ENCODE data around the gene BPIFA3.

BPIFA3 gene

GRCh38 chr20:33263784-33264183 is 46.6 kb downstream of the BPIFA3 start:
- DNase-seq (ENCODE audit: extremely low spot score): no peak
- ChIA-PET POLR2A (no interaction called here), CTCF (interaction anchor here (0.5 kb wide), 1 partner anchor 168 kb away, joined by 3 read pairs; no protein-coding TSS in a partner anchor)
- TF ChIP-seq SP1 (IDR thresholded peaks at IDR 0.05) (no peak), FOXK2 (IDR thresholded peaks at IDR 0.05) (no peak), BHLHE40 (IDR thresholded peaks at IDR 0.05; ENCODE audit: borderline replicate concordance) (no peak)

- no peak for TF ChIP-seq SP1 (IDR thresholded peaks at IDR 0.05)
- TF ChIP-seq L3MBTL2 (conservative IDR thresholded peaks at IDR 0.05): no peak
- no peak for TF ChIP-seq TARDBP (IDR thresholded peaks at IDR 0.05)
- TF ChIP-seq ZNF384 (IDR thresholded peaks at IDR 0.05): no peak
- TF ChIP-seq FOXA1 (IDR thresholded peaks at IDR 0.05): no peak
- no peak for TF ChIP-seq HDGF (IDR thresholded peaks at IDR 0.05; ENCODE audit: borderline replicate concordance)
- TF ChIP-seq ELF4 (IDR thresholded peaks at IDR 0.05): no peak
- TF ChIP-seq CTBP1 (IDR thresholded peaks at IDR 0.05; ENCODE audit: borderline replicate concordance): no peak
- no peak for TF ChIP-seq NFRKB (IDR thresholded peaks at IDR 0.05)
- no peak for TF ChIP-seq ARNT (IDR thresholded peaks at IDR 0.05)
- no peak for TF ChIP-seq SUZ12 (IDR thresholded peaks at IDR 0.05)
- TF ChIP-seq PKNOX1 (IDR thresholded peaks at IDR 0.05): no peak
- TF ChIP-seq FOXK2 (IDR thresholded peaks at IDR 0.05): no peak
- no peak for TF ChIP-seq BHLHE40 (IDR thresholded peaks at IDR 0.05; ENCODE audit: borderline replicate concordance)
- no peak for TF ChIP-seq LEF1 (IDR thresholded peaks at IDR 0.05; ENCODE audit: borderline replicate concordance)
- ChIA-PET POLR2A (no interaction called here), CTCF (no interaction called here)
- DNase-seq (ENCODE audit: extremely low spot score): no peak
These were observed 50.5 kb downstream of the BPIFA3 start for GRCh38 chr20:33267701-33268100.

GRCh38 chr20:33272155-33272873 is 55.2 kb downstream of the BPIFA3 start:
- POLR2A ChIA-PET: no interaction called here
- DNase-seq (ENCODE audit: extremely low spot score): no peak
- TF ChIP-seq CTBP1 (IDR thresholded peaks at IDR 0.05; ENCODE audit: borderline replicate concordance) (no peak), NFRKB (IDR thresholded peaks at IDR 0.05) (no peak), L3MBTL2 (conservative IDR thresholded peaks at IDR 0.05) (no peak), ZNF384 (IDR thresholded peaks at IDR 0.05) (no peak), LEF1 (IDR thresholded peaks at IDR 0.05; ENCODE audit: borderline replicate concordance) (no peak), FOXK2 (IDR thresholded peaks at IDR 0.05) (no peak), PKNOX1 (IDR thresholded peaks at IDR 0.05) (no peak), FOXA1 (IDR thresholded peaks at IDR 0.05) (no peak), SP1 (IDR thresholded peaks at IDR 0.05) (no peak), ARNT (IDR thresholded peaks at IDR 0.05) (no peak)
- CTCF ChIA-PET: interaction anchor here (1.7 kb wide), 1 partner anchor 10 kb away, joined by 13 read pairs; no protein-coding TSS in a partner anchor

DNA sequence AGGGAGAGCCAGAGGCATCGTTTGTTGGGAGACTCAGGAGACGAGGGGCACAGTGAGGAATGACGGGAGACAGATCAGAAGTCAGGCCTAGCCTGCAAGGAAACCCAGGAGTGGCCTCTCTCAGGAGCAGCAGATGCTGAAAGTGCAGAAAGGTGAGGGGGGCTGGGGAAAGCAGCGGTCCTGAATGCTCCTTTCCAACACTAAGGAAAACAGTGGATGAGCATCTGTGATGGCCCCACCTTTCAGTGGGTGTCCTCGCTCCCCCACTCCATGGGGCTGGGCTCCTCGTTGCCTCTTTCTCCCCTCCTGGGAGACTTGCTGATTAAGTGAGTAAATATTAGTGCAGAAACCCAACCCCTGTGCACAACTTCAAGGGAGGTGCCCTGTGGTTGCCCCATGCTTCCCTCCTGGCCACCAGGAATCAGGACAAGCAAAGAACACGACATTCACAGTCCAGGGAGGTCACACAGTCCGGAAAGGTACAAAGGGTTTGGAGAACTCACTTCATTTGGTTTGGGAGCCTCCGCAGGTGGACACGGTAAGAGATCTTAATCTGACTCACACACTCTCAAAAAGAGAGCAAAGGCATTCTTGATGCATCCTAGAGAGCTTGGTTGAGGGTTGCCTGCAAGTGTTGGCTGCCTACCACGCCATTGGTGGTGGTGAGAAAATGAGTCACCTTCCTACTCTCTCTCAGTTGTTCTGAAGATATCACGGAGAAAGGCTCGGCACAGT is 56.1 kb downstream of the BPIFA3 start:
- ChIA-PET POLR2A (no interaction called here), CTCF (interaction anchor here (2.0 kb wide), 1 partner anchor 11 kb away, joined by 5 read pairs; no protein-coding TSS in a partner anchor)
- TF ChIP-seq NFRKB (IDR thresholded peaks at IDR 0.05): no peak
- TF ChIP-seq BHLHE40 (IDR thresholded peaks at IDR 0.05; ENCODE audit: borderline replicate concordance): no peak
- TF ChIP-seq CTBP1 (IDR thresholded peaks at IDR 0.05; ENCODE audit: borderline replicate concordance): no peak
- no peak for TF ChIP-seq TARDBP (IDR thresholded peaks at IDR 0.05)
- no peak for TF ChIP-seq ELF4 (IDR thresholded peaks at IDR 0.05)
- DNase-seq (ENCODE audit: extremely low spot score): no peak

GRCh38 chr20:33275215-33275614 is 58.1 kb downstream of the BPIFA3 start:
- DNase-seq (ENCODE audit: extremely low spot score): no peak
- POLR2A ChIA-PET: no interaction called here
- TF ChIP-seq L3MBTL2 (conservative IDR thresholded peaks at IDR 0.05) (no peak), CTBP1 (IDR thresholded peaks at IDR 0.05; ENCODE audit: borderline replicate concordance) (no peak), HDGF (IDR thresholded peaks at IDR 0.05; ENCODE audit: borderline replicate concordance) (no peak), FOXM1 (IDR thresholded peaks at IDR 0.05; ENCODE audit: borderline replicate concordance) (no peak), FOXK2 (IDR thresholded peaks at IDR 0.05) (no peak), PKNOX1 (IDR thresholded peaks at IDR 0.05) (no peak), LEF1 (IDR thresholded peaks at IDR 0.05; ENCODE audit: borderline replicate concordance) (no peak), SP1 (IDR thresholded peaks at IDR 0.05) (no peak), TARDBP (IDR thresholded peaks at IDR 0.05) (no peak), BHLHE40 (IDR thresholded peaks at IDR 0.05; ENCODE audit: borderline replicate concordance) (no peak), ARNT (IDR thresholded peaks at IDR 0.05) (no peak)
- CTCF ChIA-PET: interaction anchor here (2.0 kb wide), 1 partner anchor 13 kb away, joined by 5 read pairs; no protein-coding TSS in a partner anchor

DNA sequence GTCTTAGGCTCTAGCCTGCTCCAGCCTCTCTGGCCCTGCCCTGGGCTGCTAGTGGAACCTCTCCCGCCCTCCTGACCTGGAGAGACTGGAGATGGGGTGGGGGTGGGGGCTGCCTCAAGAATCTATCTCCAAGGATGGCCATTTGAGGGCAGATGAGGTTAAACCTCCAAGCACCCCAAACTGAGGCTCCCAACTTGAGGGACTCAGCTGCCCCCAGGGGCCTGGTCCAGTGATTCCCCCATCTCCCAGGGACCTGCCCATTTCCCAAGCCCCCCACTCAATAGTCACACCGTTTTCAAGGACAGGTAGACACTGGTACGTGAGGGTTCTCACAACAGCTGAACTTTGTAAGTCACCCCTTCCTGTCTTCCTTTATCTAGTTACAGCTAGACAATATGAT is 58.7 kb downstream of the BPIFA3 start:
- DNase-seq (ENCODE audit: extremely low spot score): no peak
- ChIA-PET CTCF (no interaction called here), POLR2A (no interaction called here)
- TF ChIP-seq BHLHE40 (IDR thresholded peaks at IDR 0.05; ENCODE audit: borderline replicate concordance): no peak
- TF ChIP-seq CTBP1 (IDR thresholded peaks at IDR 0.05; ENCODE audit: borderline replicate concordance): no peak
- TF ChIP-seq HDGF (IDR thresholded peaks at IDR 0.05; ENCODE audit: borderline replicate concordance): no peak
- no peak for TF ChIP-seq FOXK2 (IDR thresholded peaks at IDR 0.05)
- no peak for TF ChIP-seq PKNOX1 (IDR thresholded peaks at IDR 0.05)
- TF ChIP-seq SUZ12 (IDR thresholded peaks at IDR 0.05): no peak
- TF ChIP-seq ZNF384 (IDR thresholded peaks at IDR 0.05): no peak

Data from HEK293T (cell line).